AG09319 (cell line): Measurements from ENCODE around the gene UBE2E2.

Experiments
- DNase-seq: peaks from one replicate; pipeline ENCODE4 v3.0.0-alpha.2; 2010; ENCODE audit warnings: low read depth; ENCODE audit errors: extremely low read depth
- TF ChIP-seq, protein P1 (sequence below): IDR thresholded peaks from 2 replicates; pipeline ENCODE4 v1.5.1; 2011; ENCODE audit warnings: low read depth, mild to moderate bottlenecking, inconsistent platforms, low read length, moderate library complexity

Gene UBE2E2

GRCh38 chr3:23387286-23387918 is 184.3 kb downstream of the UBE2E2 start:
- DNase-seq = no peak
- TF ChIP-seq, protein P1, sequence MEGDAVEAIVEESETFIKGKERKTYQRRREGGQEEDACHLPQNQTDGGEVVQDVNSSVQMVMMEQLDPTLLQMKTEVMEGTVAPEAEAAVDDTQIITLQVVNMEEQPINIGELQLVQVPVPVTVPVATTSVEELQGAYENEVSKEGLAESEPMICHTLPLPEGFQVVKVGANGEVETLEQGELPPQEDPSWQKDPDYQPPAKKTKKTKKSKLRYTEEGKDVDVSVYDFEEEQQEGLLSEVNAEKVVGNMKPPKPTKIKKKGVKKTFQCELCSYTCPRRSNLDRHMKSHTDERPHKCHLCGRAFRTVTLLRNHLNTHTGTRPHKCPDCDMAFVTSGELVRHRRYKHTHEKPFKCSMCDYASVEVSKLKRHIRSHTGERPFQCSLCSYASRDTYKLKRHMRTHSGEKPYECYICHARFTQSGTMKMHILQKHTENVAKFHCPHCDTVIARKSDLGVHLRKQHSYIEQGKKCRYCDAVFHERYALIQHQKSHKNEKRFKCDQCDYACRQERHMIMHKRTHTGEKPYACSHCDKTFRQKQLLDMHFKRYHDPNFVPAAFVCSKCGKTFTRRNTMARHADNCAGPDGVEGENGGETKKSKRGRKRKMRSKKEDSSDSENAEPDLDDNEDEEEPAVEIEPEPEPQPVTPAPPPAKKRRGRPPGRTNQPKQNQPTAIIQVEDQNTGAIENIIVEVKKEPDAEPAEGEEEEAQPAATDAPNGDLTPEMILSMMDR = no peak

DNA sequence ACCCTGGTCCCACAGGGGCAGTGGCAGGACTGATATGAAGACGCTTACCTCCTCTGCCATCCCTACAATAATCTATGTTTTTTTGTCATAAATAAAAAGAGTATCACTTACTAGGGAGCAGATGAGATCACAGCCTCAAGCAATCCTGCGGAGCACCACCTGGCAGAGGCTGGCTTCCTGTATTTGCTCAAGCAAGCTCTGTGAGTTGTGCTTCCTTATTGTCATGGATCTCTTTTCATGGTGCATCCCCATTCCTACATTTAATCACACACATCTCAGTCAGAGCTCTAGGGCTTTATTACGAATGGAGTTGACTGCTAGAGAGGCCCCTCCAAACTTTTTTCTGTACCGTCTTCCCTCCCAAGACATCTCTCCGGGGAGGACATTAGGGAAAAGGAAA is 186.0 kb downstream of the UBE2E2 start:
- DNase-seq = no peak
- TF ChIP-seq, protein P1 = no peak

GRCh38 chr3:23389686-23390085 is 186.6 kb downstream of the UBE2E2 start:
- TF ChIP-seq, protein P1 = no peak
- no peak for DNase-seq

DNA sequence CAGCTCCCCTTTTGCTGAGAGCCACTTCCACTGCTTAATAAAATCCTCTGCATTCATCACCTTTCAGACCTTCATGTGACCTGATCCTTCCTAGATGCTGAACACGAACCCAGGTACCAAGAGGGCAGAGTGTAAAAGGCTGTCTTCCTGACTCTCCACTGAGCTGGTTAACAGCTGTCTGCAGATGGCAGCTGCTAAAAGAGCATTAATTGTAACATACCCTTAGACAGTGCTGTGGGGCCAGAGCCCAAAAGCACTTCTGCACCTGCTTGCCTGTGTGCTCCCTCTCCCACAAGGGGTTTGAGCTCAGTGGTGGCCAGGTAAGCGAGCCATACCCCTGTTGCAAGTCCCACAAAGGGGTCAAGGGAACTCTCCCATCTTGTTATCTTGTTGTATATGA is 187.3 kb downstream of the UBE2E2 start:
- no peak for DNase-seq

GRCh38 chr3:23390989-23391553 is 187.9 kb downstream of the UBE2E2 start:
- TF ChIP-seq, protein P1 = no peak
- DNase-seq = no peak

More for the DNA sequence above, 187.3 kb downstream of the UBE2E2 start:
- TF ChIP-seq, protein P1 = no peak

DNA sequence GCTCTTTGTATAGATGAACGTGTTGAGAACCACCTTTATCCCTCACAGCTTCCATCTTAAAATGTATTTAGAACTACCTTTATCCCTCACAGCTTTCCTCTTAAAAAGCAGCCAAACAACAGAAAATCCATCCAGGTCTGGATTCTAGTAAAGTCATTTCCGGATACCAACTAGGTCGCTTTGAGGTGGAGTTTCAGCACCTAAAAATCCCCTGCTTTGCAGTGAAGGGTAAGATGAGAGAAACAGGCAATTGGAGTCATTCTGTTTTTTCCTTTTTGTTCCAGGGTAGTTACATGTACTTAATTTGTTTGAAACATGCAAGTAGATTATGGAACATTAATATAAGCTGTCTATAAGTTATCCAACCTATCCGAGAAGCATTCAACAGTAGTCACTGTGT is 192.0 kb downstream of the UBE2E2 start:
- TF ChIP-seq, protein P1 = no peak
- no peak for DNase-seq

DNA sequence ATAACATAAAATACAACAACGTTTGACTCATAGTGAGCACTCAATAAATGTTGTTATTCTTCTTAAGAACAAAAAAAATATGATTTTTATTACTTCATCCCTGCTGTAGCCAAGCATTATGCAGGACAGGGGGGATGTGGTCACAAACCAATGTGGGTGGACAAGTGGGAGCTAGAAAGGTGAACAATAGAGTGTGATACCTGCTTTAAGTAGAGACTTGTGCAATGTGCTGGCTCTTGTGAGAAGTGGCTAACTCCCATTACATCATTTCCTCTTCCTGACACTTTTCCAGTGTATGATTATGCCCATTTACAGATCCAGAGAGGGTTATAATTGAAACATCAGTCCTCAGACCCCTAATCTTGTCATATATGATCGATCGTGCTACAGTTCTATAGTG is 193.6 kb downstream of the UBE2E2 start:
- no peak for DNase-seq
- TF ChIP-seq, protein P1 = no peak
